ENCODE data around the gene CDK11A. TPM values are rescaled to one million over a fixed set of nuclear protein-coding genes. Genes with fewer than 3 reads are reported as not detected.
"Not testable (repeated sequence)": the region's sequence is repeated elsewhere in the genome, so short reads cannot be mapped to it uniquely, and the experiment has no call there.

Gene CDK11A
- total and polyA plus RNA-seq, 4 donors = 6.8 to 41.4 (median 26.2) TPM

GRCh38 chr1:1754051-1754815 lies 30.1 kb upstream of the CDK11A start:
- Histone ChIP-seq H3K36me3 (ENCODE audit: control insufficient read depth, insufficient read depth, low read length) (peaks cover 72% of the 10 kb centered on the region), H3K27me3 (ENCODE audit: control insufficient read depth, insufficient read depth, low read length) (no peaks in the 10 kb centered on the region), H3K9me3 (ENCODE audit: control insufficient read depth, insufficient read depth, low read length) (no peaks in the 10 kb centered on the region), H3K4me3 (ENCODE audit: low read depth, low read length) (no peak overlapping the region), H3K27ac (ENCODE audit: low read depth, low read length) (no peak overlapping the region), H3K4me1 (ENCODE audit: control insufficient read depth, insufficient read depth, low read length) (no peaks in the 10 kb centered on the region)
- no peak for DNase-seq (ENCODE audit: low read depth in 4 of 6, low spot score in 6 of 6)
- WGBS (ENCODE audit: insufficient coverage) = 89% methylated on average over 33 of the region's 49 CpGs

DNA sequence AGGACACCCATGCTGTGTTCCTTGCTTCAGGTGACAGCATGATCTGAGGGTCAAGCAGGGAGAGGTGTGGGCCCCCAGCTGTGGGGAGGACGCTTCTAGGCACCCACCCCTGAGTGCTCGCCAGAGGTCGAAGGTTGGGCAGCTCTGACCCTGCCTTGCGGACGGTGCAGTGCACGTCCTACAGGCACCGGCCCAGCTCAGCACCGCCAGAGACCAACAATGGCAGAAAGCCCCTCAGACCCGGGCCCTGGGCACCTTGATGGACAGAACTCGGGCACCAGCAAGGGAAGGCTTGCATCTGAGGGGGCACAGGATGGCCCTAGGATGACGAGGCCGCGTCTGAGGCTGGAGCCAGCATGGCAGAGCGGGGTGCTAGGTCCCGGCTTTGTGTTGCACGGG lies 29.4 kb upstream of the CDK11A start:
- 93% methylated on average over 16 of the region's 16 CpGs for WGBS (ENCODE audit: insufficient coverage)
- Histone ChIP-seq H3K36me3 (ENCODE audit: control insufficient read depth, insufficient read depth, low read length) (peaks cover 71% of the 10 kb centered on the region), H3K9me3 (ENCODE audit: control insufficient read depth, insufficient read depth, low read length) (no peaks in the 10 kb centered on the region), H3K27ac (ENCODE audit: low read depth, low read length) (no peak overlapping the region), H3K27me3 (ENCODE audit: control insufficient read depth, insufficient read depth, low read length) (no peaks in the 10 kb centered on the region), H3K4me1 (ENCODE audit: control insufficient read depth, insufficient read depth, low read length) (no peaks in the 10 kb centered on the region), H3K4me3 (ENCODE audit: low read depth, low read length) (no peak overlapping the region)
- DNase-seq (ENCODE audit: low read depth in 4 of 6, low spot score in 6 of 6) = no peak

DNA sequence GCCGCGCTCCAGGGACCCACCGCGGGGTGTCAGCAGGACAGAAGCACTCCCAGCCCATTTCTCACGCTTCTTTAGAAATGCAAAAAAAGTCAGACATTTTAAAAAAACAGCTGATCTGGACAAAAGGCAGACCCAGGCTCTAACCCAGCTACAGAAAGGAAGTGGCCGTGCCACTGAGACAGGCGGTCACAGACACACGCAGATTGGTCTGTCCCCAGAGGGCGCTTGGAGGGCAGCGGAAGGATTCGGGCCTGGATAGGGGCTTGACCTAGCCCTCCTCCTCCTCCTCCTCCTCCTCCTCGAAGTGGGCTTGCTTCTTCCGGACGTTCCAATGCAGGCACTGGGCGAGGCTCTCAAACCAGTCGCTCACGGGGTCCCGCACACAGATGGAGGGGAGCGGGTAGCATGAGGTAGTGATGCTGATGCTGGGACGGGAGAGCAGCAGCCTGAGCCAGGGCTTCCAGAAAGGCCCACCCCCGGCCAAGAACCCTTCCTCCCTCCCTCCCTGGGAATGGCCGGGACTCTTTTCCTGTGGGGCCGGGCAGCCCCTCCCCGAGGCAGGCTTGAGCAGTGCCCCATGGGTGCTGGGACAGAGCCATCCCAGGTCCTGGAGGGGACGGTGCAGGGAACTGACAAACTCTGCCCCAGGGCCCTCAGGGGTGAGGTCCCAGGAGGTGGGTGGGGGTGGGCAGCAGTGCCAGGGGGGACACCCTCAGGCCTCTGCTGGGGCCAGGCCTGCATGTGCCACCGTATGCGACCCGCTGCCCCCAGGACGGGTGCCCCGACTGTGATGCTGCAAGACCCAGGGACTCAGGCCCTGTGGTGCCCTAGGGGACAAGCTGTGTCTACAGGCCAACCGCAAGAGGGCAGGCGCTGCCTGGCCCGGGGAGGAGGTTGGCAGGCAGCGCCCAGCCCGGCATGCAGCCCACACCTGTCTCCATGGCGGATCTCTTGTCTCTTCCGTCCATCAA lies 28.8 kb upstream of the CDK11A start:
- no peak overlapping the region for H3K27ac ChIP-seq (ENCODE audit: low read depth, low read length)
- no peaks in the 10 kb centered on the region for H3K4me1 ChIP-seq (ENCODE audit: control insufficient read depth, insufficient read depth, low read length)
- DNase-seq (ENCODE audit: low read depth in 4 of 6, low spot score in 6 of 6) = no peak
- H3K27me3 ChIP-seq (ENCODE audit: control insufficient read depth, insufficient read depth, low read length) = no peaks in the 10 kb centered on the region
- H3K36me3 ChIP-seq (ENCODE audit: control insufficient read depth, insufficient read depth, low read length) = peaks cover 64% of the 10 kb centered on the region
- H3K4me3 ChIP-seq (ENCODE audit: low read depth, low read length) = no peak overlapping the region
- 83% methylated on average over 27 of the region's 37 CpGs for WGBS (ENCODE audit: insufficient coverage)
- H3K9me3 ChIP-seq (ENCODE audit: control insufficient read depth, insufficient read depth, low read length) = no peaks in the 10 kb centered on the region

DNA sequence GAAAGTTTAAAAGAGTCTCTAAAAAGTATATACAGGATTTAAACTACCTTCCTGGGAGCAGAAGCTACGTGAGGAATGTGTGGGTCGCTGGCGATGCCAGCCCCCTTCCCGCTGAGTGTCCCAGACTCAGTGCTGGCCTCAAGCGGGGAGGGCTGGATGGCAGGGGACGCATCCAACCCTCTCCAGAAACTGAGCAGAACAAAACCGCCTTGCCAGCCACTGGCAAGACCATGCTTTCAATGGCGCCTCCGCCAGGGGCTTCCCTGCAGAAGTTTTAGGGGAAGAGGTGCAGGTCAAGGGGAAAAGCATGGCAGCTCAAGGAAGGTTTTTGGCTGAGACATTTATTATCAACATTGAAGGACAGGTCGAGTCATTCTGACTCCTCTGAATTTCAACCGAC lies 28.0 kb upstream of the CDK11A start:
- H3K4me1 ChIP-seq (ENCODE audit: control insufficient read depth, insufficient read depth, low read length) = no peaks in the 10 kb centered on the region
- H3K27ac ChIP-seq (ENCODE audit: low read depth, low read length) = no peak overlapping the region
- WGBS (ENCODE audit: insufficient coverage) = 73% methylated on average over 9 of the region's 11 CpGs
- DNase-seq (ENCODE audit: low read depth in 4 of 6, low spot score in 6 of 6) = no peak
- H3K27me3 ChIP-seq (ENCODE audit: control insufficient read depth, insufficient read depth, low read length) = no peaks in the 10 kb centered on the region
- peaks cover 57% of the 10 kb centered on the region for H3K36me3 ChIP-seq (ENCODE audit: control insufficient read depth, insufficient read depth, low read length)
- no peak overlapping the region for H3K4me3 ChIP-seq (ENCODE audit: low read depth, low read length)
- H3K9me3 ChIP-seq (ENCODE audit: control insufficient read depth, insufficient read depth, low read length) = no peaks in the 10 kb centered on the region

DNA sequence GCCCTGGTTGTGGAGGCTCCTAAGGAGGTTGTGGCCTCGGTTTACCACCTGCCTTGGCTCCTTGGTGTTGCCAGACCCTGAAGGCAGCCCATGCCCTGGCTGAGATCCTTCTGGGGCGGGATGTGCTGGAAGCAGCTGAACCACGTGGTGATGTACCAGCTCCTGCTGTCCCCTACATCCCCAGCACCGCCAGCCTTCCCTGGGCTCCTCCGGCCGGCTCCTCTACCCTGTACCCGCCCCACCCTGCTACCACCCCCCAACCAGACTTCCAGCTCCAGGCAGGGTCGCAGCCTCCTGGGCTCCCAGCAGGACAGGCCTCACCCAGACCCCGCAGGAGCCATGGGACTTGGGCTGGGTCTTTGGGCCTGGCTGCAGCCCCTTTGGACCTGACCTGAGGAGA lies 25.8 kb upstream of the CDK11A start:
- H3K4me1 ChIP-seq (ENCODE audit: control insufficient read depth, insufficient read depth, low read length); H3K4me3 ChIP-seq (ENCODE audit: low read depth, low read length); H3K9me3 ChIP-seq (ENCODE audit: control insufficient read depth, insufficient read depth, low read length); H3K27me3 ChIP-seq (ENCODE audit: control insufficient read depth, insufficient read depth, low read length); DNase-seq (ENCODE audit: low read depth in 4 of 6, low spot score in 6 of 6); H3K27ac ChIP-seq (ENCODE audit: low read depth, low read length): not testable (repeated sequence)
- H3K36me3 ChIP-seq (ENCODE audit: control insufficient read depth, insufficient read depth, low read length) = peaks cover 34% of the 10 kb centered on the region
- 79% methylated on average over 2 of the region's 9 CpGs for WGBS (ENCODE audit: insufficient coverage)

DNA sequence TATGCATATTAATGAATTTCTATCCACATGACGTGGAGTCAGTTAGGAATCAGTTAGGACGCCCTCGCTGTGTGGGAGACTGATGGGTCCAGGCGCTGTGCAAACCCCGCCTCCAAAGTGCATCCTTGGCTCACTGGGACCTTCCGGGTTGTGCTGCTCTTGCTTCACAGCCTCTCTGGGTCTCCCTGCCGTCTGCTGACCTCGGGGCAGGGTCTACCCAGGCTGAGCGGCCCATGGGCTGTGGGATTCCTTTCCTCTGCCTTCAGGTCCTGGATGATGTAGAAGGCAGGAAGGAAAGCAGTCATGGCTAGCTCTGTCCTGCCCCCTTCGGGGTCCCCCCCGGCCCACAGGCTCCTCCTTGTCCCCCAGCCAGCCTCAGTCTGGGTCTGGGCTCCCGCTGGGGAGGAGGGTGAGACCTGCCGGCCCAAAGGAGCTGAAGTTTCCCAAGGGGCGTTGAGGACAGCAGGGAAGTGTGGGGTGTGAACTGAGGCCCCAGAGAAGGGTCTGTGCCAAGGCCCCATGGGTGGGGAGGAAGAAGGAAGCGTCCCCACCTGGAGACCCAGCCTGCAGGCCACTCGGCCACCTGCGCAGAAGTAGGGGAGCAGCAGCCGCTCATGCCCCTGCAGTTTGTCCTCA lies 24.6 kb upstream of the CDK11A start:
- no peaks in the 10 kb centered on the region for H3K27me3 ChIP-seq (ENCODE audit: control insufficient read depth, insufficient read depth, low read length)
- no peaks in the 10 kb centered on the region for H3K9me3 ChIP-seq (ENCODE audit: control insufficient read depth, insufficient read depth, low read length)
- WGBS (ENCODE audit: insufficient coverage) = 54% methylated on average over 14 of the region's 18 CpGs
- no peaks in the 10 kb centered on the region for H3K4me1 ChIP-seq (ENCODE audit: control insufficient read depth, insufficient read depth, low read length)
- no peak for DNase-seq (ENCODE audit: low read depth in 4 of 6, low spot score in 6 of 6)
- peaks cover 23% of the 10 kb centered on the region for H3K36me3 ChIP-seq (ENCODE audit: control insufficient read depth, insufficient read depth, low read length)
- no peak overlapping the region for H3K27ac ChIP-seq (ENCODE audit: low read depth, low read length)
- no peak overlapping the region for H3K4me3 ChIP-seq (ENCODE audit: low read depth, low read length)

- WGBS (ENCODE audit: insufficient coverage) = no CpG with 5 or more reads among the region's 35 CpGs
- not testable (repeated sequence) for DNase-seq (ENCODE audit: low read depth in 4 of 6, low spot score in 6 of 6); H3K27me3 ChIP-seq (ENCODE audit: control insufficient read depth, insufficient read depth, low read length); H3K9me3 ChIP-seq (ENCODE audit: control insufficient read depth, insufficient read depth, low read length); H3K4me1 ChIP-seq (ENCODE audit: control insufficient read depth, insufficient read depth, low read length)
- peak overlapping the region; percentile 37 for H3K4me3 ChIP-seq (ENCODE audit: low read depth, low read length)
- H3K27ac ChIP-seq (ENCODE audit: low read depth, low read length) = peak overlapping the region; percentile 88
- peaks cover 10% of the 10 kb centered on the region for H3K36me3 ChIP-seq (ENCODE audit: control insufficient read depth, insufficient read depth, low read length)
These were observed 22.4 kb upstream of the CDK11A start for GRCh38 chr1:1746566-1746909.

DNA sequence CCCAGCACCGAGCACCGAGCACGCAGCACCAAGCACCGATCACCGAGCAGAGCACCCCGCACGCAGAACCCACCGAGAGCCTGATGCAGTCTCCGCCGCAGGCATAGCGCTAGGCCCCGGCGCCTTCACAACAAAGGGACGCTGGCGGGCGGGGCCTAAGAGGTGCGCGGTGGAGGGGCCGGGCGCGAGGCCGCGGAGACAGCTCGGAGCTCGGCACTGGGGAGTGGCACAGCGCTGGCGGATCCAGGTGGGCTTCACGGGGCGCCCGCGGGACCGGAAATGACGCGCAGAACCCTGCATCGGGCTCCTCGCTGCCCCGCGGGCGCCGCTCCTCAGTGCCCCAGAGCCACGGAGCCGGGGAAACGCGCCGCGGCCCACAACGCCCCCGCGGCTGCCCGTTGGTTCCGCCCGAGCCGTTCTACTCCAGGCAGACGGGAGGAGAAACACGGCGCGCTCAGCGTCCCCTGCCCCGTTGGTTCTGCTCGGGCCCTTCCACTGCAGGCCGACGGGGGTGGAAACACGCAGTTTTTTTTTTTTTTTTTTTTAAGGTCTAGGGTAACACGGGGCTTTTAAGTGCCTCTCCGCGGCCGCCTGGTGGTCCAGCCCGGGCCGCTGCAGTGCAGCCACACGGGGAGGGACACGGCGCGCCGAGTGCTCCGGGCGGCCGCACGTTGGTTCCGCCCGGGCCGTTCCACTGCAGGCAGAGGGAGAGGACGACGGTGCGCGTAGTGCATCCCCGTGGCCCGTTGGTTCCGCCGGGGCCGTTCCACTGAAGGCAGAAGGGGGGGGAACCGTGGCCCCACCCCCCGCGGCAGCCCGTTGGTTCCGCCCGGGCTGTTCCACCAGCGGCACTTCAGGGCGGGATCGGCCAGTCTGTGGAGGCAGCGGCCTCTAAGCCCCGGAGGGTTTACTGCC lies 21.8 kb upstream of the CDK11A start:
- Histone ChIP-seq H3K4me3 (ENCODE audit: low read depth, low read length) (peak overlapping the region; percentile 37), H3K36me3 (ENCODE audit: control insufficient read depth, insufficient read depth, low read length) (peaks cover 10% of the 10 kb centered on the region), H3K27ac (ENCODE audit: low read depth, low read length) (peak overlapping the region; percentile 88)
- not testable (repeated sequence) for H3K9me3 ChIP-seq (ENCODE audit: control insufficient read depth, insufficient read depth, low read length); H3K4me1 ChIP-seq (ENCODE audit: control insufficient read depth, insufficient read depth, low read length); H3K27me3 ChIP-seq (ENCODE audit: control insufficient read depth, insufficient read depth, low read length)
- WGBS (ENCODE audit: insufficient coverage) = 0% methylated on average over 38 of the region's 101 CpGs
- peak; percentile 36 to 78 (median 58) for DNase-seq (ENCODE audit: low read depth in 4 of 6, low spot score in 6 of 6)

DNA sequence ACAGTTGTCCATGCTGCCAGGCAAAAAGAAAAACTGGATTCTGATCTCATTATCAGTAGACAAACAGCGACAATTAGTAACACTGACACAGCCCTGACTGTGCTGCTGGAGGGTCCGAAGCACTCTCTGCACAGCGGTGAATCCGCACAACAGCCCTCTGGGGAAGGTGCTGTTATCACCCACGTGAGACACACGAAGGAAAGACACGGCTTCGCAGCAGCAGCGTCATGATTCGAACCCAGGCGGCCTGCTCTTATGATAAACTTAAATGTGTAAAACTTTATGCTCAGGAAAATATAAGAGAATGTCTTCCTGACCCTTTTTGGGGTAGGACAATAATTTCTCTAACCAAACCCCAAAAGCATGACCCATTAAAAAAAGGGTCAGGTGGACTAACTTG lies 18.4 kb upstream of the CDK11A start:
- peaks cover 16% of the 10 kb centered on the region for H3K36me3 ChIP-seq (ENCODE audit: control insufficient read depth, insufficient read depth, low read length)
- DNase-seq (ENCODE audit: low read depth in 4 of 6, low spot score in 6 of 6); H3K4me1 ChIP-seq (ENCODE audit: control insufficient read depth, insufficient read depth, low read length); H3K27ac ChIP-seq (ENCODE audit: low read depth, low read length); H3K4me3 ChIP-seq (ENCODE audit: low read depth, low read length); H3K27me3 ChIP-seq (ENCODE audit: control insufficient read depth, insufficient read depth, low read length); H3K9me3 ChIP-seq (ENCODE audit: control insufficient read depth, insufficient read depth, low read length): not testable (repeated sequence)
- 77% methylated on average over 6 of the region's 11 CpGs for WGBS (ENCODE audit: insufficient coverage)
